ENCODE data around the gene ODAD4.

Gene ODAD4

DNA sequence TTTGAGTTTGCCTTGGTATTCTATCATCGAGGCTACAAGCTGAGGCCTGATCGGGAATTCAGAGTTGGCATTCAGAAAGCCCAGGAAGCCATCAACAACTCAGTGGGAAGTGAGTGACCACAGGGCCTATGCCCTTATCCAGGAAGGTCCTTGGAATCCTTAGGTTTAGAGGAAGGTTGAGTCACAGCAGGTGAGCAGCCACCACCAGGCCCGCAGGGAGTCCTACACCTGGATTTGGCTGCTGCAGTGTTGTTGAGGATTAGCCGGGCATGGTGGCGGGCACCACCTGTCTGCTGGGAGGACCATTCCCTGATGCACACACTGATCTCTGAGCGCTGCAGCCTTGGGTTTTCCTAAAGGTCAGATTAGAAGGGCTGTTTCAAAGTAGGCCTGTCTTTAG lies 5.2 kb downstream of the ODAD4 start:
- TF ChIP-seq, protein P1, sequence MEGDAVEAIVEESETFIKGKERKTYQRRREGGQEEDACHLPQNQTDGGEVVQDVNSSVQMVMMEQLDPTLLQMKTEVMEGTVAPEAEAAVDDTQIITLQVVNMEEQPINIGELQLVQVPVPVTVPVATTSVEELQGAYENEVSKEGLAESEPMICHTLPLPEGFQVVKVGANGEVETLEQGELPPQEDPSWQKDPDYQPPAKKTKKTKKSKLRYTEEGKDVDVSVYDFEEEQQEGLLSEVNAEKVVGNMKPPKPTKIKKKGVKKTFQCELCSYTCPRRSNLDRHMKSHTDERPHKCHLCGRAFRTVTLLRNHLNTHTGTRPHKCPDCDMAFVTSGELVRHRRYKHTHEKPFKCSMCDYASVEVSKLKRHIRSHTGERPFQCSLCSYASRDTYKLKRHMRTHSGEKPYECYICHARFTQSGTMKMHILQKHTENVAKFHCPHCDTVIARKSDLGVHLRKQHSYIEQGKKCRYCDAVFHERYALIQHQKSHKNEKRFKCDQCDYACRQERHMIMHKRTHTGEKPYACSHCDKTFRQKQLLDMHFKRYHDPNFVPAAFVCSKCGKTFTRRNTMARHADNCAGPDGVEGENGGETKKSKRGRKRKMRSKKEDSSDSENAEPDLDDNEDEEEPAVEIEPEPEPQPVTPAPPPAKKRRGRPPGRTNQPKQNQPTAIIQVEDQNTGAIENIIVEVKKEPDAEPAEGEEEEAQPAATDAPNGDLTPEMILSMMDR (IDR thresholded peaks at IDR 0.05; ENCODE audit: extremely low read depth, missing control alignments): no peak
- DNase-seq (ENCODE audit: low spot score): no peak

DNA sequence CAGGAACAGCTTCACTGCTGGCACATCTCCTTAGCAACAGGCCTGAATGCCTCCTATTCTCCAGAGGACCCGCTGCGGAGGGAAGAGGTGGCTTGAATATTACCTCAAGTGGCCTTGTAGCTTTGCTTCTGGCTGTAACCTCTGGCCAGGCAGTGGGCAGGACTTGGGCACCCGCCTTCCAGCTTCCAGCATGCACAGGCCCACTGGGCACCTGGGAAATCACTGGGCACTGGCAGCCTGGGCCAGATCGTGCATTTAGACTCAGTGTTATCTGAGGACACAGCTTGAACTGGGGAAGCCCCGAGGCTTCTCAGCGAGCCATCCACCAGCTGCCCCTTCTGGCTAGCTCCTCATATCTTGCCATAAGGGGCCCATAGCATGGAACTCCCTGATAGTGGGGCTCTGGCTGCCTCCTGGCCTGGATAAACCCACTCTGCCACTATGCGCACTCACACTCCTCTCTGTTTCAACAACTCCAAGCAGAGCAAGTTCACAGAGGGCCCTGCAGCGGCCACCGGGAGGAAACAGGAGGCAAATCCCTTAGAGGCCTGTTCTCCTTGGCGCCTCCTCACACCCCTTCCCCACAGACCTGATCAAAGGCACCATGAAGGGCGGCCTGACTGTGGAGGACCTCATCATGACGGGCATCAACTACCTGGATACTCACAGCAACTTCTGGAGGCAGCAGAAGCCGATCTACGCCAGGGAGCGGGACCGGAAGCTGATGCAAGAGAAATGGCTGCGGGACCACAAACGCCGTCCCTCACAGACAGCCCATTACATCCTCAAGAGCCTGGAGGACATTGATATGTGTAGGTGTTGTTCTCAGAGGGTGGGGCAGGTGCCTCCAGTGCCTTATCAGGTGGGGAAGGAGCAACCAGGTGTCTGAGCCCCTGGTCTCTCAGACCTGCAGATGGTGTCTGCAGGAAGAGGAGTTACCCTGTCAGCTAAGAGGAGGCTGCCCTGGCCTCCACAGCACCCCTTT lies 7.8 kb downstream of the ODAD4 start:
- TF ChIP-seq, protein P1 (IDR thresholded peaks at IDR 0.05; ENCODE audit: extremely low read depth, missing control alignments): no peak
- DNase-seq (ENCODE audit: low spot score): no peak

DNA sequence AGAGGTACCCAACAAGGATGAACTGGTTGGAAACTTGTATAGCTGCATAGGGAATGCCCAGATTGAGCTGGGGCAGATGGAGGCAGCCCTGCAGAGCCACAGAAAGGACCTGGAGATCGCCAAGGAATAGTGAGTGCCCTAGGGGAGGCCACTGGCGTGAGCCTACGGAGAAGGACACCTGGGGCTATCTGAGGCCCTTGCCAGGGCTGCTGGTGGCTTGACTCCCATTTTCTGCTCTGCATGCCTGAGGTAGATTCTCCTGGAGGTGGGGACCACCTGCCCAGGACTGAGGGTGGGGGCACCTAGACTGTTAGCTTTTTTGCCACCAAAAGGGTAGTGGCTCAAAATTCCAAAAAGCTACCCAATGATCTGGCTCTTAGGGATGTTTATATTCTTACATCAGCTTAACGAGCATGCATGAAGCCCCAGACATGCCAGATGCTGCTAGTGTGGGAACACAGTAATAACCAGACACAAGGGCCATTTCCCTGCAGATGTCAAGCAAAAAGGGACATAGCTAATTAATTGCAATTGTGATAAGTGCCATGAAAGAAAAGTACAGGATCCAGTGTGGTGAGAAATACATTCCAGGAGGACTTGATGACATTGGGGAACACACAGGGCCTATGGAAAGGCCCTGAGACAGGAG lies 8.8 kb downstream of the ODAD4 start:
- no peak for DNase-seq (ENCODE audit: low spot score)
- TF ChIP-seq, protein P1 (IDR thresholded peaks at IDR 0.05; ENCODE audit: extremely low read depth, missing control alignments): no peak

DNA sequence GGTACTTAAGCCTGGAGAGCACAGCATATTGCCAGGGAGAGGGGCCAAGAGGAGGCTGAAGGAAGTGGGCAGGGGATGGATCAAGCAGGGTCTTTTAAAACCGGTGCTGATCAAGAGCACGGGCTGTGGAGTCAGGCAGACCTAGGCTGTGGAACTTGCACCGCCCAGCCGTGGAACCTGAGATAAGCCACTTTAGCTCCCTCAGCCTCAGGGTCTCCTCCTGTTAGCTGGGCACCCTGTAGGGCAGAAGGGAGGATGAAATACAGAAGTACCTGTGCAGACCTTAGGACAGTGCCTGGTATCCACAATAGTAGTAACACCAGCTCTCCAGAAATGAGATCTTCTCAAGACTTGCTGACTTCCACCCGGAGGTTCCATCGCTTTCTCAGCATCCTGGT lies 9.3 kb downstream of the ODAD4 start:
- TF ChIP-seq, protein P1 (IDR thresholded peaks at IDR 0.05; ENCODE audit: extremely low read depth, missing control alignments): no peak
- DNase-seq (ENCODE audit: low spot score): no peak

DNA sequence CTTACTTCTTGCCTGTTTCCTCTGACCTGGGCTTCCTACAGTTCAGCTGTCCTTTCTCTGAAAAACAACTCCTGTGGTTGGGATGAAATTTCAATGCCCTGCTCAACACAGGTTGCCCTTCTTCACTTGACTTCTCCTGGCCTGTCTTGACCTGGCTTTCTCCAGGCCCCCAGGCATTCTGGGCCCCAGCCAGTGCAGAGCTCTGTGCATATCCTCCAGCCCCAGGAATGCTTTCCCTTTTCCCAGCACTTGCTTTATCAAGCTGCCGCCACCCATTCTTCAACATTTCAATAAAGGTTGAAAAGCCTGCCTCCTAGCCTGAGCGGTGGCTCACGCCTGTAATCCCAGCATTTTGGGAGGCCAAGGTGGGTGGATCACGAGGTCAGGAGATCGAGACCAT lies 10.8 kb downstream of the ODAD4 start:
- TF ChIP-seq, protein P1 (IDR thresholded peaks at IDR 0.05; ENCODE audit: extremely low read depth, missing control alignments): no peak
- no peak for DNase-seq (ENCODE audit: low spot score)

DNA sequence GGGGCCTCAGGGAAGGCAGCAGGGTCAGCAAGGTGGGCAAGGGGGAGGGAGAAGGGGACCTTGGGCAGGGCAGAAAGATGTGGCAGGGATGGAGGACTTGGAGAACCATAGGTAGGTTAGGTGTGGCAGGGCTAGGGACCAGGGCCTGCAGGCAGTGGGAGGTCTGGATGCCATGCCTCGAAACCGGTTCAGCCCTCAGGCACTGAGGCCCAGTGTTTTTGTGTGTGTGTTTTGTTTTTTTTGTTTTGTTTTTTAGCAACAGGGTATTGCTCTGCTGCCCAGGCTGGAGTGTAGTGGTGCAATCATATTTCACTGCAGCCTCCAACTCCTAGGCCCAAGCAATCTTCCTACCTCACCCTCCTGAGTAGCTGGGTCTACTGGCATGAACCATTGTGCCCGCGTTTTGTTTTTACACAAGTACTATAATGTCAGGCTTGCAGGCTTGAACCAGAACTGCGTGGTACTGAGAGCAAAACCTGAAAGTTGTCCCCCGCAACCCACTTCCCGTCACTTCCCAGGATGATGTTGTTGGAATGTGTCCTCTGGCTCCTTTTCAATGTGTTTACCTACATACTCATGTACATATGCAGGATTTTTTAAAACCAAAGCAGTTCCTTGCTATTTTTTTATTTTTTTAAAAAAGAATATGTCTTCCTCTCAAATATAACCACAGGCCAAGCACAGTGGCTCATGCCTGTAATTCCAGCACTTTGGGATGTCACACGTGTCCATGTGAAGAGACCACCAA lies 12.4 kb downstream of the ODAD4 start:
- TF ChIP-seq, protein P1 (IDR thresholded peaks at IDR 0.05; ENCODE audit: extremely low read depth, missing control alignments): no peak
- no peak for DNase-seq (ENCODE audit: low spot score)

All from GM20000 (cell line).